ENCODE data around the gene LAMTOR4.

- TF ChIP-seq GABPA (IDR thresholded peaks at IDR 0.05; ENCODE audit: low read depth) (no peak), CTCF (IDR thresholded peaks at IDR 0.05; ENCODE audit: insufficient read depth, low read length) (no peak), SPI1 (IDR thresholded peaks at IDR 0.05; ENCODE audit: borderline replicate concordance, low read depth) (no peak)
Measured at GRCh38 chr7:100195222-100195621, 46.5 kb downstream of the LAMTOR4 start.

Data from HL-60 (cell line).